GM23248 (cell line): ENCODE data around the gene RHOG. TPM values are rescaled to one million over a fixed set of nuclear protein-coding genes. Genes with fewer than 3 reads are reported as not detected.

ENCODE experiments used
- DNase-seq: peaks from one replicate; pipeline ENCODE4 v3.0.0-alpha.2; 2015
- H2AFZ ChIP-seq: fragments of 200-600 bp; sonication (generic); 2 replicates; pipeline ENCODE4 v1.6.1; 2016; ENCODE audit warnings: antibody characterized with exemption
- H3F3A ChIP-seq: fragments of 200-600 bp; sonication (generic); 2 replicates; pipeline ENCODE4 v1.6.1; 2016; ENCODE audit warnings: mild to moderate bottlenecking, antibody characterized with exemption, mixed run types; ENCODE audit not compliant: insufficient read depth
- H3K27ac ChIP-seq: fragments of 200-600 bp; sonication (generic); 2 replicates; pipeline ENCODE4 v1.5.1; 2016; ENCODE audit warnings: mild to moderate bottlenecking
- H3K27me3 ChIP-seq: fragments of 200-600 bp; sonication (generic); replicated peaks from 2 replicates; pipeline ENCODE4 v1.6.1; 2016; ENCODE audit warnings: mild to moderate bottlenecking; ENCODE audit not compliant: insufficient read depth
- H3K36me3 ChIP-seq: fragments of 200-600 bp; sonication (generic); 2 replicates; pipeline ENCODE4 v1.6.1; 2016; ENCODE audit warnings: low read depth, mild to moderate bottlenecking
- H3K4me1 ChIP-seq: fragments of 200-600 bp; sonication (generic); 2 replicates; pipeline ENCODE4 v1.6.1; 2016; ENCODE audit warnings: mild to moderate bottlenecking; ENCODE audit not compliant: insufficient read depth
- H3K4me2 ChIP-seq: fragments of 200-600 bp; sonication (generic); one replicate; pipeline ENCODE4 v1.6.1; 2016; ENCODE audit warnings: mild to moderate bottlenecking; ENCODE audit not compliant: unreplicated experiment
- H3K4me3 ChIP-seq: fragments of 200-600 bp; sonication (generic); 2 replicates; pipeline ENCODE4 v1.5.1; 2016; ENCODE audit warnings: mild to moderate bottlenecking
- H3K79me2 ChIP-seq: fragments of 200-600 bp; sonication (generic); 2 replicates; pipeline ENCODE4 v1.6.1; 2016; ENCODE audit warnings: mild to moderate bottlenecking; ENCODE audit not compliant: insufficient read depth
- H3K9ac ChIP-seq: fragments of 200-600 bp; sonication (generic); 2 replicates; pipeline ENCODE4 v1.6.1; 2016; ENCODE audit warnings: mild to moderate bottlenecking
- H3K9me2 ChIP-seq: fragments of 200-600 bp; sonication (generic); 2 replicates; pipeline ENCODE4 v1.6.1; 2016; ENCODE audit warnings: mixed run types, mild to moderate bottlenecking, moderate library complexity; ENCODE audit not compliant: insufficient read depth
- H3K9me3 ChIP-seq: fragments of 200-600 bp; sonication (generic); one replicate; pipeline ENCODE4 v1.6.1; 2017; ENCODE audit warnings: low read depth
- H4K20me1 ChIP-seq: fragments of 200-600 bp; sonication (generic); 2 replicates; pipeline ENCODE4 v1.6.0; 2016; ENCODE audit not compliant: insufficient read depth
- EZH2 ChIP-seq: fragments of 200-600 bp; sonication (generic); IDR thresholded peaks from 2 replicates; pipeline ENCODE4 v1.6.1; 2018; ENCODE audit warnings: antibody characterized with exemption, mild to moderate bottlenecking; ENCODE audit not compliant: insufficient read depth, poor library complexity, severe bottlenecking
- EZH2phosphoT487 ChIP-seq: fragments of 200-600 bp; sonication (generic); IDR thresholded peaks from 2 replicates; pipeline ENCODE4 v1.6.1; 2018; ENCODE audit warnings: antibody characterized with exemption, moderate library complexity, mild to moderate bottlenecking, low read depth; ENCODE audit not compliant: insufficient read depth
- WGBS, 2 experiments: methylation state at CpG; one replicate each; pipeline ENCODE4 v1.1.6; 2015 to 2017; ENCODE audit warnings: low lambda C conversion rate in 2 of 2, low coverage in 1 of 2; ENCODE audit errors: missing lambda C conversion rate in 2 of 2; 5-methylcytosine and 5-hydroxymethylcytosine counted together
- in situ Hi-C: fragments of 300-500 bp; cut with MboI; formaldehyde crosslinking; loops from 2 replicates; pipeline ENCODE4 v1.15.0; 2020
- polyA plus RNA-seq: library from polyadenylated mRNA; unstranded; fragments of >200 nt; fragmentation: Nextera tagmentation; extraction: Ambion mirVana; gene quantifications from 2 replicates; pipeline ENCODE4 v1.2.1, GENCODE V29; 2016
- small RNA-seq: library from RNA; depleted of rRNA; stranded (forward); fragments of <200 nt; gene quantifications from one replicate; pipeline ENCODE3, GENCODE V24; 2014; ENCODE audit warnings: low read depth, low replicate concordance
- total RNA-seq: library from RNA; depleted of rRNA; stranded (reverse); fragments of >200 nt; shearing (Covaris generic); gene quantifications from 2 replicates; pipeline ENCODE4 v1.2.3, GENCODE V29; 2014; rRNA removed

RHOG gene
- total and polyA plus RNA-seq, 2 experiments from 2014 or later = 45.5 to 61.4 TPM

DNA sequence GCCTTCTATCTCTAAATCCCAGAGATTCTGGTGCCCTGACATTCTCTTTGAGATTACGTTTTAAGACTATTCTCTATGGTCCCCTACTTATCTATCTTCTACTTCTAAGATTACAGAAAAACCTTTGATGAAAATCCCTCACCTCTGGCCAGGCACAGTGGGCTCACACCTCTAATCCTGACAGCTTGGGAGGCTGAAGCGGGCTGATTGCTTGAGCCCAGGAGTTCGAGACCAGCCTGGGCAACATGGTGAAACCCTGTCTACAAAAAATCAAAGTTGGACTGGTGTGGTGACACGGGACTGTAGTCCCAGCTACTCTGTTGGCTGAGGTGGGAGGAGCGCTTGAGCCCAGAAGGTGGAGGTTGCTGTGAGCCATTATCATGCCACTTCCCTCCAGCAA lies 57.8 kb downstream of the RHOG start:
- peaks cover 10% of the 10 kb centered on the region; the same call in 1 of the 2 replicates for H4K20me1 ChIP-seq
- H3K36me3 ChIP-seq = peaks cover 19% of the 10 kb centered on the region
- H3K4me3 ChIP-seq = no peak overlapping the region
- no peak for TF ChIP-seq EZH2
- no peak for TF ChIP-seq EZH2phosphoT487
- H3F3A ChIP-seq = peaks cover 60% of the 10 kb centered on the region
- H2AFZ ChIP-seq = no peak overlapping the region
- no peaks in the 10 kb centered on the region for H3K9me2 ChIP-seq
- no peaks in the 10 kb centered on the region for H3K9me3 ChIP-seq
- in situ Hi-C loops = no loop called here
- H3K4me1 ChIP-seq = peaks cover 40% of the 10 kb centered on the region
- H3K27me3 ChIP-seq = no peaks in the 10 kb centered on the region
- H3K27ac ChIP-seq = no peak overlapping the region
- H3K4me2 ChIP-seq = no peak overlapping the region
- no peak overlapping the region for H3K9ac ChIP-seq
- 80 to 87% methylated on average over 5 of the region's 5 CpGs for WGBS, 2 experiments
- peaks cover 98% of the 10 kb centered on the region for H3K79me2 ChIP-seq
- DNase-seq = no peak

DNA sequence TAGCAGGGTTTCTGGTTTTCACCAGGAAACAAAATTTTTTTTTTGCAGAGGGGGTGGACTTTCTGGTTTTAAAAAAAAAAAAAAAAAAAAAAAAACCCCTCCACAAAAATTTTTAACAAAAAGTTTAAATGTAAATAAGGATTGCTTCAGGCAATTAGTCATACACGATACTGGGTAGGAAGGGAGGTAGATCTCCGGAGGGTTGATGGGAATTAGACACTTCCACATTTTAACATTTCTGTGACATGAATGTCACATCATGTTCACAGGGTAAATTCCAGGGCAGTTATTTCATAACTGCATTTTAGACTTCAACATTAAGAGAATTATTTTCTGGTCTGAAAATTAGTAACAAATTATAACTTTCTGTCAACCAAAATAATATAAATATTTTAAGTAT lies 59.3 kb downstream of the RHOG start:
- H3F3A ChIP-seq = peaks cover 52% of the 10 kb centered on the region
- TF ChIP-seq EZH2 (no peak), EZH2phosphoT487 (no peak)
- H3K9ac ChIP-seq = no peak overlapping the region; the same call in 1 of the 2 replicates
- peak overlapping the region; percentile 4; the same call in 1 of the 2 replicates for H3K4me3 ChIP-seq
- peak overlapping the region; percentile 58 for H3K4me2 ChIP-seq
- H3K4me1 ChIP-seq = peaks cover 31% of the 10 kb centered on the region
- DNase-seq = peak; percentile 70
- no peak overlapping the region for H2AFZ ChIP-seq
- H3K27me3 ChIP-seq = no peaks in the 10 kb centered on the region
- H4K20me1 ChIP-seq = 0 out of 2 replicates have a peak, but pooled peaks cover under 1% of the 10 kb centered on the region
- in situ Hi-C loops = no loop called here
- peaks cover 98% of the 10 kb centered on the region for H3K79me2 ChIP-seq
- H3K27ac ChIP-seq = peak overlapping the region; percentile 41
- 1 to 6% methylated on average over 2 of the region's 2 CpGs for WGBS, 2 experiments
- no peaks in the 10 kb centered on the region for H3K9me3 ChIP-seq
- H3K9me2 ChIP-seq = no peaks in the 10 kb centered on the region
- H3K36me3 ChIP-seq = peaks cover 34% of the 10 kb centered on the region

Small RNAs within 50 kb of the gene (small RNA-seq; reads per million reads assigned to genes)
- gene RNU7-50P = not detected

Other genes starting within 250 kb of the RHOG start
- not detected in 2 replicates for gene ART5, start 199.0 kb downstream of the RHOG start, total RNA-seq
- gene ART5, start 199.0 kb downstream of the RHOG start, polyA plus RNA-seq = 0.23 TPM in 1 of 2 replicates, not detected in the other
- not detected in 2 replicates for gene ART1, start 195.8 kb downstream of the RHOG start, total RNA-seq
- not detected in 2 replicates for gene ART1, start 195.8 kb downstream of the RHOG start, polyA plus RNA-seq
- gene CHRNA10, start 169.6 kb downstream of the RHOG start, total RNA-seq = 0.51 and 0.65 TPM in 2 replicates
- gene CHRNA10, start 169.6 kb downstream of the RHOG start, polyA plus RNA-seq = 0.28 and 0.44 TPM in 2 replicates
- gene NUP98, start 43.4 kb downstream of the RHOG start, total RNA-seq = 79.3 and 142 TPM in 2 replicates
- 25.6 and 30.5 TPM in 2 replicates for gene NUP98, start 43.4 kb downstream of the RHOG start, polyA plus RNA-seq
- gene PGAP2, start 32.4 kb downstream of the RHOG start, total RNA-seq = 10.1 and 19.0 TPM in 2 replicates
- gene PGAP2, start 32.4 kb downstream of the RHOG start, polyA plus RNA-seq = 14.7 and 17.8 TPM in 2 replicates
- 24.6 and 63.4 TPM in 2 replicates for gene STIM1, start 14.7 kb upstream of the RHOG start, total RNA-seq
- 22.0 and 22.3 TPM in 2 replicates for gene STIM1, start 14.7 kb upstream of the RHOG start, polyA plus RNA-seq